ENCODE results near the gene LHX8.

The LHX8 gene

DNA sequence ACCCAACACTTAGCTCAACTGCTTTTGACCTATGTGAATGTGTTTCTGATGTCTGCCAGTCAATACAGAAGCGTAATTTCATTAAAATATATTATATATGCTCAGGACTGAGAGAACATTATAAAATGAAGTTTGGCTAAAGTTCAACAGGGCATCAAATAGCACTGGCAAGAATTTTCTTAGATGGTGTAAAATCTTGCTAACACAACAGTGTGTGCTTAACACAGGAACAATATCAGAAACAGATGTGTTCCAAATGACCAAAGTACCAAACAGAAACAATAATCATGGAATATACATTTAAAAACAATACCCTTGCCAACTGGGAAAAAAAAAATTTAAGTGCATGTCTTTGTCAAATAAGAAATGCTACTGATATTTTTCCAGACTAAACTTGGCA is 10.4 kb upstream of the LHX8 start:
- H4K20me1 ChIP-seq (ENCODE audit: insufficient read depth), result no peaks in the 10 kb centered on the region

DNA sequence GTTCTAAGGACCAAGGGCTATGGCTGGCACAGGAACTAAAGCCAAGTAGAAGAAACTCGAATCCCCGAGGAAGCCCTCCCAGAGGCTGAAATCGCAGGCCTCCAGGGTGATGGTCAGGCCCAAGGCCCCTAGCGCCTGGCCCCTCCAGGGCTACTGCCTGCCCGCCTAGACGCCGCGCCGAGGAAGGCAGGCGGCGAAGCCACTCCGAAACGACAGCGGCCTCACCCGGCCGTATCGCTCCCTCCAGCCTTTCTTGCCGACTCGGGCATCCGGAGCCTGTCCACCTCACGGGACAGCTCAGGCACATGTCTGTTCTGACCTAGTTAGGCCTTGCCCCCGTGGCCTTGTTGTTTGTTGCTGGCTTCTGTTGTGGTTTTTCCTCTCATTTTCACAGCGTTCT is 9.7 kb upstream of the LHX8 start:
- no peaks in the 10 kb centered on the region for H3K36me3 ChIP-seq (ENCODE audit: insufficient read depth)
- no peaks in the 10 kb centered on the region for H3K4me1 ChIP-seq (ENCODE audit: low read depth, poor library complexity, severe bottlenecking)
- H3K4me3 ChIP-seq (IDR thresholded peaks at IDR 0.05; ENCODE audit: insufficient read depth, low read depth, low read length), result no peak overlapping the region
- no peak for TF ChIP-seq CTCF (conservative IDR thresholded peaks at IDR 0.05; ENCODE audit: low read depth, low read length)
- H3K4me2 ChIP-seq, result no peak overlapping the region
- H2AFZ ChIP-seq (ENCODE audit: low read depth), result no peak overlapping the region
- H3K27ac ChIP-seq, result no peak overlapping the region
- H3K9ac ChIP-seq, result no peak overlapping the region
- H3K27me3 ChIP-seq (ENCODE audit: insufficient read depth, low read depth), result no peaks in the 10 kb centered on the region
- H4K20me1 ChIP-seq (ENCODE audit: insufficient read depth), result no peaks in the 10 kb centered on the region
- H3K79me2 ChIP-seq (ENCODE audit: insufficient read depth, low read depth), result no peaks in the 10 kb centered on the region

More for the DNA sequence above, 10.4 kb upstream of the LHX8 start:
- Histone ChIP-seq H2AFZ (ENCODE audit: low read depth) (no peak overlapping the region), H3K79me2 (ENCODE audit: insufficient read depth, low read depth) (no peaks in the 10 kb centered on the region), H3K36me3 (ENCODE audit: insufficient read depth) (no peaks in the 10 kb centered on the region), H3K27me3 (ENCODE audit: insufficient read depth, low read depth) (no peaks in the 10 kb centered on the region), H3K27ac (no peak overlapping the region), H3K4me2 (no peak overlapping the region), H3K4me1 (ENCODE audit: low read depth, poor library complexity, severe bottlenecking) (no peaks in the 10 kb centered on the region), H3K9ac (no peak overlapping the region), H3K4me3 (IDR thresholded peaks at IDR 0.05; ENCODE audit: insufficient read depth, low read depth, low read length) (no peak overlapping the region)
- TF ChIP-seq CTCF (conservative IDR thresholded peaks at IDR 0.05; ENCODE audit: low read depth, low read length), result no peak

GRCh38 chr1:75125161-75125726 is 8.9 kb upstream of the LHX8 start:
- no peaks in the 10 kb centered on the region for H3K4me1 ChIP-seq (ENCODE audit: low read depth, poor library complexity, severe bottlenecking)
- H3K4me3 ChIP-seq (IDR thresholded peaks at IDR 0.05; ENCODE audit: insufficient read depth, low read depth, low read length), result no peak overlapping the region
- no peaks in the 10 kb centered on the region for H3K27me3 ChIP-seq (ENCODE audit: insufficient read depth, low read depth)
- no peak for TF ChIP-seq CTCF (conservative IDR thresholded peaks at IDR 0.05; ENCODE audit: low read depth, low read length)
- H2AFZ ChIP-seq (ENCODE audit: low read depth), result no peak overlapping the region
- H4K20me1 ChIP-seq (ENCODE audit: insufficient read depth), result no peaks in the 10 kb centered on the region
- no peak overlapping the region for H3K9ac ChIP-seq
- H3K36me3 ChIP-seq (ENCODE audit: insufficient read depth), result no peaks in the 10 kb centered on the region
- no peak overlapping the region for H3K27ac ChIP-seq
- no peak overlapping the region for H3K4me2 ChIP-seq
- no peaks in the 10 kb centered on the region for H3K79me2 ChIP-seq (ENCODE audit: insufficient read depth, low read depth)

DNA sequence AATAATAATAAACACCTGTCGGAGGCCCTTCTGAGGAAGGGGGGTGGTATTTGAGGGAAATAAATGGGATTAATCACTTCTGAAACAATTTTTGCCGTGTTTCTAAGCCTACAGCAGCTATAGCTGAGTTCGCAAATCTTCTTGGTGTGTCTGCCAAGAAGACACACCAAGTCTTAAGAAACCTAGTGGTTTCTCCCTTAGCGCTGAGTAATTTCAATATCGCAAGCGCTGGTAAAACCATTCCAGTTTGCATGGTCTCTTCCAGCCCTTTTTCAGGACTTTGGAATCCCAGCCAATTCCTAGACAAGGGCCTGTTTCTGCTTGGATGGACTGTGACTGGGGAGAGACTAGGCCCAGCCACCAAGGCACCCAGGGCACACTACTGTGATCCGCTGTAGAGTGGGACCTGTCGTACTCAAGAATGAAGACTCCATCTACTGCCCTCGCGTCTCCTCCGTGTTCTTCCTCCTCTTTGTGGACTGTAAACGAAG is 7.5 kb upstream of the LHX8 start:
- H3K4me3 ChIP-seq (IDR thresholded peaks at IDR 0.05; ENCODE audit: insufficient read depth, low read depth, low read length), result no peak overlapping the region
- H2AFZ ChIP-seq (ENCODE audit: low read depth), result no peak overlapping the region
- no peaks in the 10 kb centered on the region for H3K27me3 ChIP-seq (ENCODE audit: insufficient read depth, low read depth)
- H3K36me3 ChIP-seq (ENCODE audit: insufficient read depth), result no peaks in the 10 kb centered on the region
- H3K27ac ChIP-seq, result no peak overlapping the region
- no peaks in the 10 kb centered on the region for H4K20me1 ChIP-seq (ENCODE audit: insufficient read depth)
- TF ChIP-seq CTCF (conservative IDR thresholded peaks at IDR 0.05; ENCODE audit: low read depth, low read length), result no peak
- no peak overlapping the region for H3K9ac ChIP-seq
- no peaks in the 10 kb centered on the region for H3K4me1 ChIP-seq (ENCODE audit: low read depth, poor library complexity, severe bottlenecking)
- H3K79me2 ChIP-seq (ENCODE audit: insufficient read depth, low read depth), result no peaks in the 10 kb centered on the region
- no peak overlapping the region for H3K4me2 ChIP-seq

All from KMS-11 (cell line).